HCT116 (cell line): ENCODE data around the gene STYXL2. TPM values are rescaled to one million over a fixed set of nuclear protein-coding genes. Genes with fewer than 3 reads are reported as not detected.

Source experiments
- ATAC-seq: fragments of 200-7000 bp; cut with Tn5 transposase; 2 replicates; pipeline ENCODE4 v1.9.1; 2020; ENCODE audit warnings: mild to moderate bottlenecking, moderate library complexity
- BruUV-seq: library from RNA; stranded (reverse); fragments of 400-500 nt; replicated peaks from 2 replicates; lab custom pipeline; 2021; lab: Mats Ljungman, UMichigan
- CTCF ChIA-PET: fragments of 300-600 bp; sonication (Branson Sonifier 250); formaldehyde crosslinking; loops from one replicate; lab custom pipeline; 2021; ENCODE audit warnings: antibody characterized with exemption; lab: Charles Lee
- POLR2A ChIA-PET: fragments of 300-600, 350-600 bp; sonication (Branson Sonifier 250); formaldehyde crosslinking; loops from one replicate; lab custom pipeline; 2021; ENCODE audit warnings: antibody characterized with exemption; lab: Charles Lee
- RAD21 ChIA-PET, 2 experiments: fragments of 300-600 bp; sonication (Branson Sonifier 250); formaldehyde crosslinking; loops; one replicate each; lab custom pipeline; 2023; ENCODE audit warnings: low total read pairs in 2 of 2; ENCODE audit not compliant: uncharacterized antibody in 2 of 2, unreplicated experiment in 2 of 2, low non-redundant PET in 1 of 2; lab: Charles Lee
- DNase-seq: peaks from one replicate; pipeline ENCODE4 v3.0.0-alpha.2; 2010; ENCODE audit warnings: low read depth, low spot score
- H2AFZ ChIP-seq: fragments of 200-600 bp; shearing (Covaris generic), sonication (generic); 2 replicates; pipeline ENCODE4 v1.6.1; 2017; ENCODE audit warnings: low read depth, mixed run types, mixed read lengths, antibody characterized with exemption, low read length; ENCODE audit not compliant: poor library complexity, severe bottlenecking
- H3K27ac ChIP-seq: 2 replicates; pipeline ENCODE4 v1.5.1; 2012; ENCODE audit warnings: low read depth, low read length
- H3K27me3 ChIP-seq: fragments of 200-600 bp; sonication (generic); 2 replicates; pipeline ENCODE4 v1.6.1; 2016; ENCODE audit warnings: mixed run types, low read length, mixed read lengths; ENCODE audit not compliant: insufficient read depth
- H3K36me3 ChIP-seq, 2 experiments: fragments of 200-500 bp in 1 of 2; fragments of 200-600 bp in 1 of 2; sonication (Bioruptor generic) in 1 of 2; sonication (generic) in 1 of 2; 2 replicates each; pipeline versions ENCODE4 v1.5.1 to v1.6.1; 2014 to 2016; ENCODE audit warnings: low read length in 2 of 2, inconsistent platforms in 1 of 2, mixed read lengths in 1 of 2, mixed run types in 1 of 2; ENCODE audit not compliant: insufficient read depth in 2 of 2, control insufficient read depth in 1 of 2
- H3K4me1 ChIP-seq, 2 experiments: fragments of 200-600 bp in 1 of 2; sonication (generic) in 1 of 2; 2 replicates each; pipeline versions ENCODE4 v1.5.1 to v1.6.1; 2012 to 2017; ENCODE audit warnings: low read length in 2 of 2, inconsistent platforms in 1 of 2, mild to moderate bottlenecking in 1 of 2, mixed read lengths in 1 of 2, mixed run types in 1 of 2, moderate library complexity in 1 of 2; ENCODE audit not compliant: insufficient read depth in 2 of 2, control insufficient read depth in 1 of 2
- H3K4me2 ChIP-seq: fragments of 200-600 bp; sonication (generic); 2 replicates; pipeline ENCODE4 v1.6.1; 2017; ENCODE audit warnings: mixed run types, low read length, mixed read lengths
- H3K4me3 ChIP-seq, 2 experiments: fragments of 200-600 bp in 1 of 2; sonication (generic) in 1 of 2; replicated peaks in 1 of 2; 2 replicates each; pipeline ENCODE4 v1.5.1; 2011 to 2016; ENCODE audit warnings: low read length in 2 of 2, control low read depth in 1 of 2, low read depth in 1 of 2, mild to moderate bottlenecking in 1 of 2, mixed read lengths in 1 of 2, mixed run types in 1 of 2
- H3K79me2 ChIP-seq: fragments of 200-600 bp; sonication (generic); 2 replicates; pipeline ENCODE4 v1.6.1; 2017; ENCODE audit warnings: mild to moderate bottlenecking, mixed run types, low read length, moderate library complexity, mixed read lengths; ENCODE audit not compliant: insufficient read depth
- H3K9ac ChIP-seq: fragments of 200-600 bp; sonication (generic); 2 replicates; pipeline ENCODE4 v1.6.1; 2016; ENCODE audit warnings: low read length, mixed read lengths
- H3K9me2 ChIP-seq: fragments of 200-600 bp; sonication (generic), shearing (Covaris generic); 2 replicates; pipeline ENCODE4 v1.6.1; 2017; ENCODE audit warnings: mixed run types, mild to moderate bottlenecking, moderate library complexity; ENCODE audit not compliant: insufficient read depth
- H3K9me3 ChIP-seq, 2 experiments: fragments of 200-500 bp in 1 of 2; fragments of 200-600 bp in 1 of 2; sonication (Bioruptor generic) in 1 of 2; sonication (generic) in 1 of 2; 2 replicates each; pipeline ENCODE4 v1.6.1; 2014 to 2017; ENCODE audit warnings: low read length in 2 of 2, mixed read lengths in 2 of 2, inconsistent platforms in 1 of 2, low read depth in 1 of 2, mild to moderate bottlenecking in 1 of 2, mixed run types in 1 of 2, moderate library complexity in 1 of 2; ENCODE audit not compliant: control insufficient read depth in 1 of 2, insufficient read depth in 1 of 2
- H4K20me1 ChIP-seq: fragments of 200-600 bp; sonication (generic), shearing (Covaris generic); 2 replicates; pipeline ENCODE4 v1.6.1; 2017; ENCODE audit warnings: mixed run types, mild to moderate bottlenecking, moderate library complexity; ENCODE audit not compliant: insufficient read depth
- CBX3 ChIP-seq: IDR thresholded peaks from 2 replicates; pipeline ENCODE4 v1.6.1; 2012; ENCODE audit warnings: low read depth
- CEBPB ChIP-seq: IDR thresholded peaks from 2 replicates; pipeline ENCODE4 v1.6.1; 2012; ENCODE audit warnings: low read depth
- EGR1 ChIP-seq: IDR thresholded peaks from 2 replicates; pipeline ENCODE4 v1.6.1; 2012; ENCODE audit warnings: low read depth
- ELF1 ChIP-seq: IDR thresholded peaks from 2 replicates; pipeline ENCODE4 v1.6.1; 2012; ENCODE audit warnings: low read depth, borderline replicate concordance
- EZH2phosphoT487 ChIP-seq: fragments of 200-600 bp; IDR thresholded peaks from 2 replicates; pipeline ENCODE4 v1.6.1; 2018; ENCODE audit warnings: antibody characterized with exemption, borderline replicate concordance
- FOSL1 ChIP-seq: IDR thresholded peaks from 2 replicates; pipeline ENCODE4 v1.6.1; 2012; ENCODE audit warnings: low read depth
- JUND ChIP-seq: IDR thresholded peaks from 2 replicates; pipeline ENCODE4 v1.6.1; 2012
- POLR2A ChIP-seq: IDR thresholded peaks from 2 replicates; pipeline ENCODE4 v1.7.0; 2011; ENCODE audit warnings: borderline replicate concordance; ENCODE audit not compliant: insufficient read depth, insufficient read length; ENCODE audit errors: extremely low read depth
- POLR2AphosphoS5 ChIP-seq: IDR thresholded peaks from 2 replicates; pipeline ENCODE4 v1.6.1; 2011; ENCODE audit warnings: mild to moderate bottlenecking, low read depth, low read length, moderate library complexity
- RAD21 ChIP-seq: IDR thresholded peaks from 2 replicates; pipeline ENCODE4 v1.6.1; 2012; ENCODE audit warnings: low read depth, mild to moderate bottlenecking
- SP1 ChIP-seq: IDR thresholded peaks from 2 replicates; pipeline ENCODE4 v1.6.1; 2012; ENCODE audit warnings: low read depth
- SRF ChIP-seq: IDR thresholded peaks from 2 replicates; pipeline ENCODE4 v1.6.1; 2012; ENCODE audit warnings: low read depth
- TCF7L2 ChIP-seq: IDR thresholded peaks from 2 replicates; pipeline ENCODE4 v1.7.0; 2011; ENCODE audit warnings: borderline replicate concordance, inconsistent platforms; ENCODE audit not compliant: insufficient read depth, insufficient read length; ENCODE audit errors: extremely low read depth
- YY1 ChIP-seq: IDR thresholded peaks from 2 replicates; pipeline ENCODE4 v1.6.1; 2011; ENCODE audit warnings: low read length, low read depth, moderate library complexity, mild to moderate bottlenecking; ENCODE audit not compliant: insufficient replicate concordance; ENCODE audit errors: extremely low read depth
- ZFX ChIP-seq: fragments of 450-650 bp; IDR thresholded peaks from 2 replicates; pipeline ENCODE4 v1.6.1; 2017
- ZNF274 ChIP-seq: fragments of 200-500 bp; sonication (Bioruptor generic); IDR thresholded peaks from 2 replicates; pipeline ENCODE4 v1.6.1; 2014; ENCODE audit warnings: mild to moderate bottlenecking, low read depth, low read length, inconsistent platforms
- intact Hi-C: fragments of 100-400 bp; cut with micrococcal nuclease; formaldehyde crosslinking; loops from 2 replicates; pipeline ENCODE4 v1.10.0; 2022
- total RNA-seq: library from RNA; stranded (reverse); gene quantifications from one replicate; pipeline ENCODE4 v1.2.1, GENCODE V29; 2021; ENCODE audit not compliant: unreplicated experiment
- TF ChIP-seq, protein P1 (sequence below): IDR thresholded peaks from 2 replicates; pipeline ENCODE4 v1.6.1; 2012
- TF ChIP-seq, protein P2 (sequence below): IDR thresholded peaks from 2 replicates; pipeline ENCODE4 v1.6.1; 2011; ENCODE audit warnings: mild to moderate bottlenecking, low read length, moderate library complexity; ENCODE audit not compliant: insufficient replicate concordance; ENCODE audit errors: extremely low read depth
- TF ChIP-seq, protein P3 (sequence below): IDR thresholded peaks from 2 replicates; pipeline ENCODE4 v1.6.1; 2012; ENCODE audit warnings: low read depth
- TF ChIP-seq, protein P4 (sequence below), 3 experiments: fragments of 200-600 bp in 1 of 3; sonication (generic) in 1 of 3; IDR thresholded peaks in 2 of 3; conservative IDR thresholded peaks in 1 of 3; 2 replicates each; pipeline ENCODE4 v1.5.1; 2012 to 2017; ENCODE audit warnings: low read depth in 2 of 3, low read length in 2 of 3, antibody characterized with exemption in 1 of 3, borderline replicate concordance in 1 of 3, control low read depth in 1 of 3, mild to moderate bottlenecking in 1 of 3, mixed read lengths in 1 of 3, mixed run types in 1 of 3, moderate library complexity in 1 of 3; ENCODE audit not compliant: insufficient read depth in 1 of 3

STYXL2 gene
- total RNA-seq, 1 experiment from 2014 or later, result not detected

DNA sequence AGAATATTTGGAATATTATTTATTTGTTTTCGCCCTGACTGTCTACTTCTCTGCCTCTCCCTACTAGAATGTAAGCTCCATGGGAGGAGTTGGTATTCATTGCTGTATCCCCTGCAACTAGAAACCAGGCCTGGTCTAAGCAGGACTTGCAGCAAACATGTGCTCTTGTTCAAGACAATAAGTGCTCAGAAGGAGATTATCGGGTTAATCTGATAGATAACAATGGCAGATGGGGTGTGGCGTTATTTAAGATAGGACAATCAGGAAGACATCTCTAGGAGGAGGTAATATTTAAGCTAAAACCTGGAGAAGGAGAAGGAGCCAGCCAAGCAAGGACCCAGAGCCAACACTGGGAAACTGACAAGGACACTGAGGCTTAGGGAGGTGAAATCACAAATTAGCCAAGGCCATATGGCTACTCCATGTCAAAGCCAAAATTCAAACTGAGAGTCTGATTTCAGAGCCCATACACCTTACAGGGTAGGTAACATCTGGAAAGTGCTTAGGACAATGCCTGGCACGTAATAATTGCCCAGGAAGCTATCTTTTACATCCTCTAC, 41.5 kb downstream of the STYXL2 start:
- Histone ChIP-seq H3K36me3 (no peaks in the 10 kb centered on the region), H3K27me3 (no peaks in the 10 kb centered on the region), H4K20me1 (no peaks in the 10 kb centered on the region), H3K79me2 (no peaks in the 10 kb centered on the region), H3K9me3 (no peaks in the 10 kb centered on the region), H3K9ac (no peak overlapping the region), H3K27ac (no peak overlapping the region), H3K9me2 (no peaks in the 10 kb centered on the region), H3K4me3 (no peak overlapping the region), H3K4me1 (peaks cover 0 to 7% of the 10 kb centered on the region in 2 experiments; a peak in 1 of 4 replicates), H3K4me2 (no peak overlapping the region), H2AFZ (no peak overlapping the region)
- CTCF ChIA-PET, result no interaction called here
- no TSS peak for BruUV-seq
- DNase-seq (no peak), ATAC-seq (no peak)
- RAD21 ChIA-PET, result no interaction called here
- POLR2A ChIA-PET, result no interaction called here
- no peak for TF ChIP-seq EGR1
- TF ChIP-seq TCF7L2, result no peak
- TF ChIP-seq ELF1, result no peak
- TF ChIP-seq SRF, result no peak
- TF ChIP-seq POLR2AphosphoS5, result no peak
- TF ChIP-seq, protein P1, sequence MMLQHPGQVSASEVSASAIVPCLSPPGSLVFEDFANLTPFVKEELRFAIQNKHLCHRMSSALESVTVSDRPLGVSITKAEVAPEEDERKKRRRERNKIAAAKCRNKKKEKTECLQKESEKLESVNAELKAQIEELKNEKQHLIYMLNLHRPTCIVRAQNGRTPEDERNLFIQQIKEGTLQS, result no peak
- TF ChIP-seq, protein P2, sequence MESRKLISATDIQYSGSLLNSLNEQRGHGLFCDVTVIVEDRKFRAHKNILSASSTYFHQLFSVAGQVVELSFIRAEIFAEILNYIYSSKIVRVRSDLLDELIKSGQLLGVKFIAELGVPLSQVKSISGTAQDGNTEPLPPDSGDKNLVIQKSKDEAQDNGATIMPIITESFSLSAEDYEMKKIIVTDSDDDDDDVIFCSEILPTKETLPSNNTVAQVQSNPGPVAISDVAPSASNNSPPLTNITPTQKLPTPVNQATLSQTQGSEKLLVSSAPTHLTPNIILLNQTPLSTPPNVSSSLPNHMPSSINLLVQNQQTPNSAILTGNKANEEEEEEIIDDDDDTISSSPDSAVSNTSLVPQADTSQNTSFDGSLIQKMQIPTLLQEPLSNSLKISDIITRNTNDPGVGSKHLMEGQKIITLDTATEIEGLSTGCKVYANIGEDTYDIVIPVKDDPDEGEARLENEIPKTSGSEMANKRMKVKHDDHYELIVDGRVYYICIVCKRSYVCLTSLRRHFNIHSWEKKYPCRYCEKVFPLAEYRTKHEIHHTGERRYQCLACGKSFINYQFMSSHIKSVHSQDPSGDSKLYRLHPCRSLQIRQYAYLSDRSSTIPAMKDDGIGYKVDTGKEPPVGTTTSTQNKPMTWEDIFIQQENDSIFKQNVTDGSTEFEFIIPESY, result no peak
- TF ChIP-seq RAD21, result no peak
- no peak for TF ChIP-seq ZNF274
- no peak for TF ChIP-seq SP1
- TF ChIP-seq ZFX, result no peak
- TF ChIP-seq EZH2phosphoT487, result no peak
- no peak for TF ChIP-seq JUND
- TF ChIP-seq CBX3, result no peak
- TF ChIP-seq POLR2A, result no peak
- no peak for TF ChIP-seq CEBPB
- TF ChIP-seq FOSL1, result no peak
- TF ChIP-seq, protein P3, sequence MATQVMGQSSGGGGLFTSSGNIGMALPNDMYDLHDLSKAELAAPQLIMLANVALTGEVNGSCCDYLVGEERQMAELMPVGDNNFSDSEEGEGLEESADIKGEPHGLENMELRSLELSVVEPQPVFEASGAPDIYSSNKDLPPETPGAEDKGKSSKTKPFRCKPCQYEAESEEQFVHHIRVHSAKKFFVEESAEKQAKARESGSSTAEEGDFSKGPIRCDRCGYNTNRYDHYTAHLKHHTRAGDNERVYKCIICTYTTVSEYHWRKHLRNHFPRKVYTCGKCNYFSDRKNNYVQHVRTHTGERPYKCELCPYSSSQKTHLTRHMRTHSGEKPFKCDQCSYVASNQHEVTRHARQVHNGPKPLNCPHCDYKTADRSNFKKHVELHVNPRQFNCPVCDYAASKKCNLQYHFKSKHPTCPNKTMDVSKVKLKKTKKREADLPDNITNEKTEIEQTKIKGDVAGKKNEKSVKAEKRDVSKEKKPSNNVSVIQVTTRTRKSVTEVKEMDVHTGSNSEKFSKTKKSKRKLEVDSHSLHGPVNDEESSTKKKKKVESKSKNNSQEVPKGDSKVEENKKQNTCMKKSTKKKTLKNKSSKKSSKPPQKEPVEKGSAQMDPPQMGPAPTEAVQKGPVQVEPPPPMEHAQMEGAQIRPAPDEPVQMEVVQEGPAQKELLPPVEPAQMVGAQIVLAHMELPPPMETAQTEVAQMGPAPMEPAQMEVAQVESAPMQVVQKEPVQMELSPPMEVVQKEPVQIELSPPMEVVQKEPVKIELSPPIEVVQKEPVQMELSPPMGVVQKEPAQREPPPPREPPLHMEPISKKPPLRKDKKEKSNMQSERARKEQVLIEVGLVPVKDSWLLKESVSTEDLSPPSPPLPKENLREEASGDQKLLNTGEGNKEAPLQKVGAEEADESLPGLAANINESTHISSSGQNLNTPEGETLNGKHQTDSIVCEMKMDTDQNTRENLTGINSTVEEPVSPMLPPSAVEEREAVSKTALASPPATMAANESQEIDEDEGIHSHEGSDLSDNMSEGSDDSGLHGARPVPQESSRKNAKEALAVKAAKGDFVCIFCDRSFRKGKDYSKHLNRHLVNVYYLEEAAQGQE, result no peak
- TF ChIP-seq, protein P4, sequence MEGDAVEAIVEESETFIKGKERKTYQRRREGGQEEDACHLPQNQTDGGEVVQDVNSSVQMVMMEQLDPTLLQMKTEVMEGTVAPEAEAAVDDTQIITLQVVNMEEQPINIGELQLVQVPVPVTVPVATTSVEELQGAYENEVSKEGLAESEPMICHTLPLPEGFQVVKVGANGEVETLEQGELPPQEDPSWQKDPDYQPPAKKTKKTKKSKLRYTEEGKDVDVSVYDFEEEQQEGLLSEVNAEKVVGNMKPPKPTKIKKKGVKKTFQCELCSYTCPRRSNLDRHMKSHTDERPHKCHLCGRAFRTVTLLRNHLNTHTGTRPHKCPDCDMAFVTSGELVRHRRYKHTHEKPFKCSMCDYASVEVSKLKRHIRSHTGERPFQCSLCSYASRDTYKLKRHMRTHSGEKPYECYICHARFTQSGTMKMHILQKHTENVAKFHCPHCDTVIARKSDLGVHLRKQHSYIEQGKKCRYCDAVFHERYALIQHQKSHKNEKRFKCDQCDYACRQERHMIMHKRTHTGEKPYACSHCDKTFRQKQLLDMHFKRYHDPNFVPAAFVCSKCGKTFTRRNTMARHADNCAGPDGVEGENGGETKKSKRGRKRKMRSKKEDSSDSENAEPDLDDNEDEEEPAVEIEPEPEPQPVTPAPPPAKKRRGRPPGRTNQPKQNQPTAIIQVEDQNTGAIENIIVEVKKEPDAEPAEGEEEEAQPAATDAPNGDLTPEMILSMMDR (IDR thresholded peaks at IDR 0.05 in 2 of 3, conservative IDR thresholded peaks at IDR 0.05 in 1 of 3; ENCODE audit: borderline replicate concordance in 1 of 3, insufficient read depth in 1 of 3, low read depth in 2 of 3, low read length in 2 of 3), result no peak
- no peak for TF ChIP-seq YY1
- intact Hi-C loops, result no loop called here
